Panc1 (cell line): ENCODE data around the gene ZNF782.

Experiments
- CTCF ChIP-seq: fragments of 450-650 bp; IDR thresholded peaks from 2 replicates; pipeline ENCODE4 v1.5.1; 2017; ENCODE audit warnings: mild to moderate bottlenecking
- POLR2AphosphoS5 ChIP-seq: IDR thresholded peaks from 2 replicates; pipeline ENCODE4 v1.6.1; 2012; ENCODE audit warnings: mild to moderate bottlenecking, low read depth, low read length, moderate library complexity
- REST ChIP-seq, 2 experiments: IDR thresholded peaks; 2 replicates each; pipeline ENCODE4 v1.6.1; 2011 to 2012; ENCODE audit warnings: low read depth in 2 of 2, control low read depth in 1 of 2, low read length in 1 of 2, mild to moderate bottlenecking in 1 of 2, moderate library complexity in 1 of 2; ENCODE audit not compliant: insufficient read depth in 1 of 2

- TF ChIP-seq CTCF (no peak), POLR2AphosphoS5 (no peak), REST (IDR thresholded peaks at IDR 0.05; ENCODE audit: insufficient read depth in 1 of 2, low read depth in 2 of 2, low read length in 1 of 2) (no peak)
These were observed 72.8 kb downstream of the ZNF782 start for GRCh38 chr9:96781552-96781951.
